SK-N-SH (cell line): ENCODE measurements around the gene SRP14. TPM values are rescaled to one million over a fixed set of nuclear protein-coding genes. Genes with fewer than 3 reads are reported as not detected.

Experiments
- CTCF ChIA-PET: fragments of 300-600, 350-600 bp; formaldehyde crosslinking; extraction: SDS; loops from one replicate; lab custom pipeline; 2021; lab: Yijun Ruan, JAX
- POLR2A ChIA-PET: fragments of 350-600 bp; sonication (Branson Sonifier 250); formaldehyde crosslinking; extraction: SDS; loops from one replicate; lab custom pipeline; 2020; ENCODE audit warnings: antibody characterized with exemption, inconsistent platforms; lab: Yijun Ruan, JAX
- DNase-seq: peaks from one replicate; pipeline ENCODE4 v3.0.0; 2012
- H2AFZ ChIP-seq: fragments of 200-600 bp; sonication (generic); 2 replicates; pipeline ENCODE4 v1.8.1; 2016; ENCODE audit warnings: antibody characterized with exemption, mild to moderate bottlenecking, low read depth
- H3F3A ChIP-seq: fragments of 200-600 bp; sonication (generic); replicated peaks from 2 replicates; pipeline ENCODE3; 2016; ENCODE audit warnings: antibody characterized with exemption, mild to moderate bottlenecking; ENCODE audit not compliant: insufficient read depth
- H3K27ac ChIP-seq, 2 experiments: fragments of 200-500 bp in 1 of 2; fragments of 200-600 bp in 1 of 2; sonication (Bioruptor generic) in 1 of 2; sonication (generic), shearing (Covaris generic) in 1 of 2; 2 replicates each; pipeline versions ENCODE4 v1.5.1 to v1.6.1; 2014 to 2016; ENCODE audit warnings: low read depth in 2 of 2, inconsistent platforms in 1 of 2, low read length in 1 of 2, mild to moderate bottlenecking in 1 of 2, mixed read lengths in 1 of 2
- H3K27me3 ChIP-seq: fragments of 200-600 bp; sonication (generic), shearing (Covaris generic); 2 replicates; pipeline ENCODE4 v1.6.1; 2016; ENCODE audit warnings: mixed run types; ENCODE audit not compliant: insufficient read depth
- H3K36me3 ChIP-seq, 2 experiments: fragments of 200-500 bp in 1 of 2; fragments of 200-600 bp in 1 of 2; sonication (Bioruptor generic) in 1 of 2; sonication (generic) in 1 of 2; replicated peaks in 1 of 2; 2 replicates each; pipeline versions ENCODE3 to v1.5.1; 2014 to 2016; ENCODE audit warnings: low read length in 1 of 2, mild to moderate bottlenecking in 1 of 2; ENCODE audit not compliant: insufficient read depth in 2 of 2, control insufficient read depth in 1 of 2
- H3K4me1 ChIP-seq, 2 experiments: fragments of 200-500 bp in 1 of 2; fragments of 200-600 bp in 1 of 2; sonication (Bioruptor generic) in 1 of 2; sonication (generic), shearing (Covaris generic) in 1 of 2; 2 replicates each; pipeline versions ENCODE4 v1.5.1 to v1.6.1; 2014 to 2016; ENCODE audit warnings: low read depth in 1 of 2, low read length in 1 of 2, mixed run types in 1 of 2; ENCODE audit not compliant: insufficient read depth in 2 of 2, control insufficient read depth in 1 of 2
- H3K4me2 ChIP-seq: fragments of 200-600 bp; sonication (generic), shearing (Covaris generic); 2 replicates; pipeline ENCODE4 v1.6.1; 2017; ENCODE audit warnings: mixed run types
- H3K4me3 ChIP-seq, 2 experiments: fragments of 200-500 bp in 1 of 2; fragments of 200-600 bp in 1 of 2; sonication (Bioruptor generic) in 1 of 2; sonication (generic), shearing (Covaris generic) in 1 of 2; 2 replicates each; pipeline versions ENCODE4 v1.5.1 to v1.8.1; 2014 to 2016; ENCODE audit warnings: low read depth in 2 of 2, inconsistent platforms in 1 of 2, low read length in 1 of 2, mild to moderate bottlenecking in 1 of 2, mixed read lengths in 1 of 2, moderate library complexity in 1 of 2
- H3K79me2 ChIP-seq: fragments of 200-600 bp; sonication (generic); 2 replicates; pipeline ENCODE4 v1.8.1; 2017; ENCODE audit warnings: mild to moderate bottlenecking; ENCODE audit not compliant: insufficient read depth
- H3K9ac ChIP-seq: fragments of 200-600 bp; sonication (generic); 2 replicates; pipeline ENCODE4 v1.6.1; 2017; ENCODE audit warnings: mixed run types
- H3K9me2 ChIP-seq: fragments of 200-600 bp; sonication (generic); 2 replicates; pipeline ENCODE4 v1.6.1; 2017; ENCODE audit warnings: mixed run types
- H3K9me3 ChIP-seq: fragments of 200-600 bp; sonication (generic); 2 replicates; pipeline ENCODE4 v1.6.1; 2017; ENCODE audit warnings: mixed run types, mild to moderate bottlenecking, moderate library complexity
- H4K20me1 ChIP-seq: fragments of 200-600 bp; sonication (generic); 2 replicates; pipeline ENCODE4 v1.6.1; 2017; ENCODE audit warnings: mild to moderate bottlenecking, mixed run types; ENCODE audit not compliant: insufficient read depth
- CHD2 ChIP-seq: fragments of 150-350 bp; IDR thresholded peaks from 2 replicates; pipeline ENCODE4 v1.6.1; 2018; ENCODE audit warnings: low read length; ENCODE audit not compliant: partially characterized antibody
- ELF1 ChIP-seq: IDR thresholded peaks from 2 replicates; pipeline ENCODE4 v1.4.0; 2012
- FOSL2 ChIP-seq: IDR thresholded peaks from 2 replicates; pipeline ENCODE4 v1.4.0; 2012; ENCODE audit warnings: low read depth, mild to moderate bottlenecking, moderate library complexity, borderline replicate concordance
- FOXJ3 ChIP-seq: sonication (generic); formaldehyde crosslinking; IDR thresholded peaks from 2 replicates; pipeline ENCODE4 v1.5.1; 2020; ENCODE audit warnings: mild to moderate bottlenecking, missing genetic modification reagents
- FOXM1 ChIP-seq: IDR thresholded peaks from 2 replicates; pipeline ENCODE4 v1.4.0; 2012; ENCODE audit warnings: low read depth, mild to moderate bottlenecking
- GATA2 ChIP-seq: sonication (generic); formaldehyde crosslinking; IDR thresholded peaks from 2 replicates; pipeline ENCODE4 v1.5.0; 2020; ENCODE audit warnings: mild to moderate bottlenecking, missing genetic modification reagents
- JUND ChIP-seq: IDR thresholded peaks from 2 replicates; pipeline ENCODE4 v1.4.0; 2012
- MEF2A ChIP-seq: IDR thresholded peaks from 2 replicates; pipeline ENCODE4 v1.4.0; 2012; ENCODE audit warnings: low read depth, borderline replicate concordance
- NFIC ChIP-seq: IDR thresholded peaks from 2 replicates; pipeline ENCODE4 v1.4.0; 2012; ENCODE audit warnings: borderline replicate concordance
- NRF1 ChIP-seq: IDR thresholded peaks from 2 replicates; pipeline ENCODE4 v1.6.1; 2012; ENCODE audit warnings: low read depth, mild to moderate bottlenecking, low read length
- PBX3 ChIP-seq: IDR thresholded peaks from 2 replicates; pipeline ENCODE4; 2012
- RFX5 ChIP-seq: IDR thresholded peaks from 2 replicates; pipeline ENCODE4 v1.6.1; 2012; ENCODE audit warnings: mild to moderate bottlenecking, improper control_type of control experiment, low read length
- RXRA ChIP-seq: IDR thresholded peaks from 2 replicates; pipeline ENCODE4 v1.4.0; 2012; ENCODE audit warnings: low read depth, mild to moderate bottlenecking, borderline replicate concordance
- SMC3 ChIP-seq: IDR thresholded peaks from 2 replicates; pipeline ENCODE4 v1.6.1; 2012; ENCODE audit warnings: low read depth, low read length, improper control_type of control experiment
- TAF1 ChIP-seq: IDR thresholded peaks from 2 replicates; pipeline ENCODE4 v1.6.1; 2012; ENCODE audit warnings: low read depth, mild to moderate bottlenecking, low read length, moderate library complexity, borderline replicate concordance
- TEAD4 ChIP-seq: IDR thresholded peaks from 2 replicates; pipeline ENCODE4 v1.4.0; 2012; ENCODE audit warnings: mild to moderate bottlenecking, borderline replicate concordance; ENCODE audit not compliant: insufficient read depth
- WGBS: methylation state at CpG from one replicate; pipeline ENCODE4 v1.1.6; 2017; ENCODE audit warnings: low lambda C conversion rate; 5-methylcytosine and 5-hydroxymethylcytosine counted together
- polyA plus RNA-seq, 3 experiments: library from polyadenylated mRNA; depleted of rRNA; stranded (reverse); fragments of >200 nt; gene quantifications; 2 replicates each; pipeline ENCODE4 v1.2.3, GENCODE V29; 2012
- TF ChIP-seq, protein P1 (sequence below): IDR thresholded peaks from 2 replicates; pipeline ENCODE4 v1.4.0; 2012; ENCODE audit warnings: low read depth
- TF ChIP-seq, protein P2 (sequence below): fragments of 150-350 bp; IDR thresholded peaks from 2 replicates; pipeline ENCODE4 v1.6.1; 2017; ENCODE audit warnings: antibody characterized with exemption, low read length, low read depth, borderline replicate concordance
- TF ChIP-seq, protein P3 (sequence below): IDR thresholded peaks from 2 replicates; pipeline ENCODE4 v1.6.1; 2012; ENCODE audit warnings: mild to moderate bottlenecking, low read depth, low read length, moderate library complexity

Gene SRP14
- polyA plus RNA-seq, 1 of the 3 experiments (the other 2 are of a cell fraction), result 489 TPM

GRCh38 chr15:39998511-39999077 lies 40.4 kb downstream of the SRP14 start:
- no peak overlapping the region for H3K9ac ChIP-seq
- H3K9me2 ChIP-seq, result no peaks in the 10 kb centered on the region
- H3K4me3 ChIP-seq, result no peak overlapping the region
- peaks cover 16% of the 10 kb centered on the region for H3F3A ChIP-seq
- no peak for TF ChIP-seq TAF1
- no peak for TF ChIP-seq NFIC
- TF ChIP-seq, protein P1, sequence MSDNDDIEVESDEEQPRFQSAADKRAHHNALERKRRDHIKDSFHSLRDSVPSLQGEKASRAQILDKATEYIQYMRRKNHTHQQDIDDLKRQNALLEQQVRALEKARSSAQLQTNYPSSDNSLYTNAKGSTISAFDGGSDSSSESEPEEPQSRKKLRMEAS, result no peak
- TF ChIP-seq FOXJ3 (CRISPR knock-in tag), result no peak
- TF ChIP-seq PBX3, result no peak
- TF ChIP-seq GATA2 (CRISPR knock-in tag), result no peak
- no peak for TF ChIP-seq RXRA
- TF ChIP-seq TEAD4, result no peak
- TF ChIP-seq ELF1, result no peak
- no peak for TF ChIP-seq CHD2
- TF ChIP-seq FOXM1, result no peak
- TF ChIP-seq, protein P2, sequence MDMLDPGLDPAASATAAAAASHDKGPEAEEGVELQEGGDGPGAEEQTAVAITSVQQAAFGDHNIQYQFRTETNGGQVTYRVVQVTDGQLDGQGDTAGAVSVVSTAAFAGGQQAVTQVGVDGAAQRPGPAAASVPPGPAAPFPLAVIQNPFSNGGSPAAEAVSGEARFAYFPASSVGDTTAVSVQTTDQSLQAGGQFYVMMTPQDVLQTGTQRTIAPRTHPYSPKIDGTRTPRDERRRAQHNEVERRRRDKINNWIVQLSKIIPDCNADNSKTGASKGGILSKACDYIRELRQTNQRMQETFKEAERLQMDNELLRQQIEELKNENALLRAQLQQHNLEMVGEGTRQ, result no peak
- TF ChIP-seq RFX5, result no peak
- no peak for TF ChIP-seq JUND
- TF ChIP-seq MEF2A, result no peak
- TF ChIP-seq NRF1, result no peak
- no peak for TF ChIP-seq FOSL2
- no peaks in the 10 kb centered on the region for H3K27me3 ChIP-seq
- 75% methylated on average over 6 of the region's 6 CpGs for WGBS
- H3K27ac ChIP-seq, result no peak overlapping the region
- no peaks in the 10 kb centered on the region for H3K79me2 ChIP-seq
- H3K36me3 ChIP-seq, result peaks cover 64% of the 10 kb centered on the region in 2 experiments
- H4K20me1 ChIP-seq, result no peaks in the 10 kb centered on the region
- ChIA-PET CTCF (no interaction called here), POLR2A (no interaction called here)
- H3K4me2 ChIP-seq, result no peak overlapping the region
- H2AFZ ChIP-seq, result no peak overlapping the region
- H3K4me1 ChIP-seq, result peaks cover 0 to 25% of the 10 kb centered on the region in 2 experiments; a peak in 2 of 4 replicates
- no peaks in the 10 kb centered on the region for H3K9me3 ChIP-seq
- no peak for DNase-seq

GRCh38 chr15:39997639-39998038 lies 41.3 kb downstream of the SRP14 start:
- Histone ChIP-seq H3K79me2 (no peaks in the 10 kb centered on the region), H3K9me3 (no peaks in the 10 kb centered on the region), H3K9me2 (no peaks in the 10 kb centered on the region), H3K36me3 (peaks cover 60 to 64% of the 10 kb centered on the region in 2 experiments), H3F3A (peaks cover 16% of the 10 kb centered on the region), H4K20me1 (no peaks in the 10 kb centered on the region), H3K9ac (no peak overlapping the region), H3K4me2 (no peak overlapping the region), H3K27me3 (no peaks in the 10 kb centered on the region), H3K4me1 (peaks cover 0 to 25% of the 10 kb centered on the region in 2 experiments; a peak in 2 of 4 replicates), H3K4me3 (no peak overlapping the region), H2AFZ (no peak overlapping the region), H3K27ac (peak overlapping the region in 1 of 2 experiments; percentile 49; a peak in 2 of 4 replicates)
- 95% methylated on average over 6 of the region's 6 CpGs for WGBS
- POLR2A ChIA-PET, result interaction anchor here (0.6 kb wide), 1 partner anchor 30 kb away, joined by 3 read pairs; no protein-coding TSS in a partner anchor
- CTCF ChIA-PET, result no interaction called here
- DNase-seq, result no peak
- no peak for TF ChIP-seq RFX5
- no peak for TF ChIP-seq FOSL2
- TF ChIP-seq PBX3, result no peak
- no peak for TF ChIP-seq NFIC
- no peak for TF ChIP-seq SMC3
- TF ChIP-seq TAF1, result no peak
- TF ChIP-seq, protein P3, sequence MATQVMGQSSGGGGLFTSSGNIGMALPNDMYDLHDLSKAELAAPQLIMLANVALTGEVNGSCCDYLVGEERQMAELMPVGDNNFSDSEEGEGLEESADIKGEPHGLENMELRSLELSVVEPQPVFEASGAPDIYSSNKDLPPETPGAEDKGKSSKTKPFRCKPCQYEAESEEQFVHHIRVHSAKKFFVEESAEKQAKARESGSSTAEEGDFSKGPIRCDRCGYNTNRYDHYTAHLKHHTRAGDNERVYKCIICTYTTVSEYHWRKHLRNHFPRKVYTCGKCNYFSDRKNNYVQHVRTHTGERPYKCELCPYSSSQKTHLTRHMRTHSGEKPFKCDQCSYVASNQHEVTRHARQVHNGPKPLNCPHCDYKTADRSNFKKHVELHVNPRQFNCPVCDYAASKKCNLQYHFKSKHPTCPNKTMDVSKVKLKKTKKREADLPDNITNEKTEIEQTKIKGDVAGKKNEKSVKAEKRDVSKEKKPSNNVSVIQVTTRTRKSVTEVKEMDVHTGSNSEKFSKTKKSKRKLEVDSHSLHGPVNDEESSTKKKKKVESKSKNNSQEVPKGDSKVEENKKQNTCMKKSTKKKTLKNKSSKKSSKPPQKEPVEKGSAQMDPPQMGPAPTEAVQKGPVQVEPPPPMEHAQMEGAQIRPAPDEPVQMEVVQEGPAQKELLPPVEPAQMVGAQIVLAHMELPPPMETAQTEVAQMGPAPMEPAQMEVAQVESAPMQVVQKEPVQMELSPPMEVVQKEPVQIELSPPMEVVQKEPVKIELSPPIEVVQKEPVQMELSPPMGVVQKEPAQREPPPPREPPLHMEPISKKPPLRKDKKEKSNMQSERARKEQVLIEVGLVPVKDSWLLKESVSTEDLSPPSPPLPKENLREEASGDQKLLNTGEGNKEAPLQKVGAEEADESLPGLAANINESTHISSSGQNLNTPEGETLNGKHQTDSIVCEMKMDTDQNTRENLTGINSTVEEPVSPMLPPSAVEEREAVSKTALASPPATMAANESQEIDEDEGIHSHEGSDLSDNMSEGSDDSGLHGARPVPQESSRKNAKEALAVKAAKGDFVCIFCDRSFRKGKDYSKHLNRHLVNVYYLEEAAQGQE, result no peak
- no peak for TF ChIP-seq GATA2 (CRISPR knock-in tag)
- no peak for TF ChIP-seq FOXJ3 (CRISPR knock-in tag)
- TF ChIP-seq, protein P2, result no peak
